PFSK-1 (cell line): ENCODE results near the gene TADA2B.

Experiments used
- FOXP2 ChIP-seq: optimal IDR thresholded peaks from 2 replicates; pipeline ENCODE3; 2011; ENCODE audit warnings: borderline replicate concordance, control low read depth, inconsistent platforms; ENCODE audit not compliant: insufficient read depth; ENCODE audit errors: extremely low read length, extremely low read depth
- POLR2AphosphoS5 ChIP-seq: IDR thresholded peaks from 2 replicates; pipeline ENCODE4 v1.6.1; 2012; ENCODE audit warnings: low read depth, mild to moderate bottlenecking, control low read depth, low read length, moderate library complexity
- REST ChIP-seq, 2 experiments: IDR thresholded peaks; 2 replicates each; pipeline versions ENCODE4 v1.6.1 to v1.8.0; 2011 to 2012; ENCODE audit warnings: low read depth in 2 of 2, low read length in 2 of 2, control low read depth in 1 of 2, inconsistent platforms in 1 of 2, mild to moderate bottlenecking in 1 of 2, moderate library complexity in 1 of 2; ENCODE audit not compliant: insufficient read depth in 1 of 2
- SIN3A ChIP-seq: IDR thresholded peaks from 2 replicates; pipeline ENCODE4 v1.6.1; 2012; ENCODE audit warnings: mild to moderate bottlenecking, low read length, moderate library complexity, borderline replicate concordance; ENCODE audit not compliant: insufficient read depth
- TAF1 ChIP-seq: IDR thresholded peaks from 2 replicates; pipeline ENCODE4 v1.6.1; 2012; ENCODE audit warnings: low read length, control low read depth, borderline replicate concordance; ENCODE audit not compliant: insufficient read depth

Gene TADA2B

GRCh38 chr4:7068279-7068842, 25.2 kb downstream of the TADA2B start:
- TF ChIP-seq SIN3A (no peak), REST (IDR thresholded peaks at IDR 0.05; ENCODE audit: insufficient read depth in 1 of 2, low read depth in 2 of 2, low read length in 2 of 2) (no peak), FOXP2 (no peak), POLR2AphosphoS5 (peak; percentile 66; the same call in 1 of the 2 replicates), TAF1 (0 out of 2 replicates have a peak, but pooled peaks have one; percentile 14)

GRCh38 chr4:7068883-7069282, 25.7 kb downstream of the TADA2B start:
- no peak for TF ChIP-seq TAF1
- no peak for TF ChIP-seq SIN3A
- TF ChIP-seq POLR2AphosphoS5: no peak
- no peak for TF ChIP-seq REST (IDR thresholded peaks at IDR 0.05; ENCODE audit: insufficient read depth in 1 of 2, low read depth in 2 of 2, low read length in 2 of 2)
- no peak for TF ChIP-seq FOXP2

GRCh38 chr4:7070729-7071511, 27.7 kb downstream of the TADA2B start:
- TF ChIP-seq TAF1 (no peak), POLR2AphosphoS5 (no peak), SIN3A (no peak), FOXP2 (no peak), REST (IDR thresholded peaks at IDR 0.05; ENCODE audit: insufficient read depth in 1 of 2, low read depth in 2 of 2, low read length in 2 of 2) (no peak)

- no peak for TF ChIP-seq REST (IDR thresholded peaks at IDR 0.05; ENCODE audit: insufficient read depth in 1 of 2, low read depth in 2 of 2, low read length in 2 of 2)
- no peak for TF ChIP-seq FOXP2
- no peak for TF ChIP-seq POLR2AphosphoS5
- no peak for TF ChIP-seq TAF1
- no peak for TF ChIP-seq SIN3A
These were observed 29.9 kb downstream of the TADA2B start for GRCh38 chr4:7073059-7073458.
